NT2/D1 (cell line): ENCODE measurements around the gene FAM241B.

ENCODE experiments used
- SUZ12 ChIP-seq: IDR thresholded peaks from 2 replicates; pipeline ENCODE4 v1.6.1; 2011; ENCODE audit not compliant: insufficient read length, insufficient read depth; ENCODE audit errors: extremely low read depth
- ZNF274 ChIP-seq: IDR thresholded peaks from 2 replicates; pipeline ENCODE4 v1.6.1; 2011; ENCODE audit warnings: mild to moderate bottlenecking, low read depth, low read length

- TF ChIP-seq SUZ12 (no peak), ZNF274 (no peak)
These were observed 20.7 kb downstream of the FAM241B start for GRCh38 chr10:69650589-69651261.
